Posterior vena cava (tissue), 2 donors: ENCODE measurements around the gene IRX2. TPM values are rescaled to one million over a fixed set of nuclear protein-coding genes. Genes with fewer than 3 reads are reported as not detected.

Experiments
- DNase-seq: peaks from one replicate; pipeline ENCODE4 v3.0.0-alpha.2; 2020; ENCODE audit warnings: low spot score
- intact Hi-C, 2 donors: fragments of 100-400 bp; cut with DNase I; formaldehyde crosslinking; loops; one replicate each; pipeline versions ENCODE4 v1.14.1 to v1.14.2; 2022 to 2023
- total RNA-seq, 2 donors: library from RNA; stranded (reverse); fragmentation: NEBNext Ultra II Directional; extraction: Animal tissue kit (Norgen Biotek cat#: 25700); gene quantifications; one replicate each; pipeline ENCODE4 v1.2.1, GENCODE V29; 2021
- donor health status: DM: yes; HTN: yes; CAD: no.
- donor health status: DM: yes; HTN: yes; CAD: no.

IRX2 gene
- total RNA-seq, 2 donors from 2014 or later = 0.19 to 0.38 TPM

DNA sequence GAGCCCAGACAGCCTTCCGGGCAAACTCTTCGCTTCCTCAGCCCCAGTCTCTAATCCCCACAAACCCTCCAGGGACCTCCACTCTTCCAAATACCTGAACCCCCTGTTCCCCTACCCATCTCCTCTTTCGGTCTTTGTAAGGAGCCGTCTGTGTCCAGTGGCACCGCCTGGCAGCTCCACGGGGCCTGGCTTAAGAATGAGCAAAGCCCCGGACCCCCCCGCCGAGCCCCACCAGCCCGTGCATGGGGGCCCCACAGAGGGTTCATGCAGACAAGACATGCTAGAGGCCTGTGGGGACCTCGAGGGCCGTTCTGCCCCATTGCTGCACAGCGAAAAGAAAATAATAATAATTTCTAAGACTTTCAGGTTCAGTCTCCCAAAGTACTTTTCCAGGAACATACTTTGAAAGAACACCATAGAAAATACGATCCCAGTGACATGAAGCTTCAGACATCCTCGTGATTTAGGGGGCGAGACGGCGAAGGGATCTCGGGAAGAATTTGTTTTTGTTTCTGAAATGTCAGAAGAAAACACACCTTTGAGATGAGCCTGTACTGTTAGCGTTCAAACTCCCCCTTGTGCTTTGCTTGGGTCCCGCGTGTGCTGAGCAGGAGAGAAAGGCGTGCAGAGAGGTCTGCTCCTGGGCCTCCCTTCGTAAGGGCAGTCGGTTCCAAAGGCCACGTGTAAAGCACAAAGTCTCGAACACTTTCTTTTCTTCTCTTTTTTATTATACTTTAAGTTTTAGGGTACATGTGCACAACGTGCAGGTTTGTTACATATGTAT is 49.2 kb downstream of the IRX2 start:
- DNase-seq = no peak
- intact Hi-C loops = no loop called here

DNA sequence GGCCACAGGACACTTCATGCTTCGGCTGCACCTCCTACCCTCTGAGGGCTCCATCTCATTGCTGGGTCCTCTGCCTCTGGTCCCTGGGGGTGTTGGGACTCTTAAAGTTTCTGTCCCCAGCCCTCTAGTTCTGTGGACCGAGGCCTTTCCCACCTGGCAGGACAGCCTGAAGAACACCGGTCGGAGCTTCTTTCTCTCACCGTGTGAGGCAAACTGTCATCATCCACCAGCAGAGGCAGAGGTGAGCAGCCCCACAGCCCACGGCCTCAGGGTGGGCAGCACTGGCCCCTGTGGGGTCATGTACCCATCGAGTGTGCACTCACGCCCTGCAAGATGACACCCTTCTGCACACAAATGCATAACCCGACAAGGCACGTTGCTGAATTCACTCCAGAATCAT is 49.9 kb downstream of the IRX2 start:
- intact Hi-C loops = no loop called here
- DNase-seq = no peak

DNA sequence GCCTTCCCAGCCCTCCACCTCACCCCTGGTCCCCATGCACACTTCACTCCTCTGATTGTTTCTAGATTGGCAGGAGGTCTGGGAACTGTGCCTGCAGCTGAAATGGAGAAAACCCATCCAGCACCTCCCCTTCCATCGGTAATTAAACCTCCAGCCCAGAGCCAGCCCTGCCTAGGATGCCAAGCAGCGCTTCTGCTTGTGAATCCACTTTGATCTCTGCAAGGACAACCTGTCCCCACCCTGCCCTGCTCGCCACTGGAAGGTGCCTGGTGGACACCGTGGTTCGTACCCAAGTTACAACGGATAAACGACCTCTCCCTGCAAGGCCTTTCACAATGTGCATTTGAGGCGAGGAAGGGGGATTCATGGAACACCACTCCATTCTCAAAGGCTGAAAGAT is 50.6 kb downstream of the IRX2 start:
- intact Hi-C loops = no loop called here
- no peak for DNase-seq

DNA sequence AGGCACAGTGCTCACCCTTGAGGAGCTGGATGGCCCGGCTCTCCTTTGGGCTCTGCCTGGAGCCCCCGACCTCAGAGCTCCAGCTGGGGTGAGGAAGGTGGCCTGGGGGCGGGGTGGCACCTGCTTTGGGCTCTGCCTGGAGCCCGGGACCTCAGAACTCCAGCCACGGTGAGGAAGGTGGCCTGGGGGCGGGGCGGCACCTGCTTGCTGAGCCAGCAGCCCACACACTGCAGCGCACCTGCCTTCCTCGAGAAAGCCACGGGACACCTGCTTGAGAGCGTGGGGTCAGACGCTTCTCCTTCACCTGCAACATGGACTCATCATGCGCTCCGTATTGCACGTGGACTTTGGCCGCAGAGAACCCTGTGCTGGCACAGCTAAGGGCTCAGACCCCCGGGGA is 51.8 kb downstream of the IRX2 start:
- no peak for DNase-seq
- intact Hi-C loops = loop anchor here in 1 of 2 donors (10.0 kb wide), 1 partner anchor 1065 kb away; no protein-coding TSS in a partner anchor

- DNase-seq = no peak
- intact Hi-C loops = loop anchor here in 1 of 2 donors (10.0 kb wide), 1 partner anchor 1066 kb away; no protein-coding TSS in a partner anchor
Measured at GRCh38 chr5:2699231-2699630, 52.2 kb downstream of the IRX2 start.

DNA sequence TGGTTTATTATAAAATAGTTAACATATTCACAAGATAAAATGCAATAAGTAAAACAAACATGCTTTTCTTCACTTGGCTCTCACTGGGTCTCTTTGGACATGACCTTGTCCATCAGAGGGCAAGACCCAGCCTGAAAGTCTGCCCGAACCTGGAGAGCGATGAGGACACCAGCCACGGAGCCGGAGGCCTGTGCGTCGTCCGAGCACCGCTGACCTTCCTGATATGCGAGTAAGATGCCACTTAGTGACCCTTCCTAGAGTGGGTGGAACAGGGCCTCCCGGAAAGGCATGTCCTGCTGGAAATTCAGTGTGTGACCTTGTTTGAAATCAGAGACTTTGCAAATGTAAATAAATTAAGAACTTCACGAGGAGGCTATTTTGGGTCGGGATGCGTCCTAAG is 52.9 kb downstream of the IRX2 start:
- intact Hi-C loops = loop anchor here in 1 of 2 donors (10.0 kb wide), 1 partner anchor 1066 kb away; no protein-coding TSS in a partner anchor
- DNase-seq = no peak

DNA sequence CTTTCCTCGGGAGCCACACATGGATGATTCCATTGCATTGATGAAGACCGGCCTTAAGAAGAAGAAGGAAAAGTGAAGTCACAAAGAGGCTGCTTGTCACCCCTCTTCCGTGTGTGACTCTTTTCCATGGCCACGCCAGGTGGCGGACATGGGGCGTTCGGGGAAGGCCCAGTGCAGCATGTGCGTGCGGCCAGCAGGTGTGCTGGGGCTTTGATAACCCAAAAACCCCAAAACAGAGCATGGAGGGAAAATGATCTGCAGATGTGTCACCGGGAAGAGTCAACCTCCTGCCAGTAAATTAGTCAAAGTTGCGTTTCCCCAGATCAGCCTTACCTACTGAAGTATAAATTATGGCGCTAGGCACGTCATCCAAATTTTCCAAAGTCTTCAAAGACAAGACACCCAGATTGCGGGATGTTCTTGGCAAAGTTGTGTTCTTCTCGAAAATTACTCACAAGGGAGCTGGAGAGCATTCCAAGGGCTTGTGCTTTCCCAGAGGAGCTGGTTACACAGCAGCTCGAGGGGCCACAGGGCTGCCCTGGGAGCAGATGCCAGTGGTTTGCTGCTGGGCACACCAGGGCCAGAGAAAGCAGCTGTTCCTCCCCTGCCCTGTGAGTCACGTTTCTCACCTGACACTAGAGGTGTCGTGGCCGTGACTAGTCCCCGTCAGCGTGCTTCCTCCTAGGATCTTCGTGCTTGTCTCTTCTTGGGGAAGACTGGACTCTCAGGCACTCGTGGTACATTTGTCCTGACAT is 53.9 kb downstream of the IRX2 start:
- no peak for DNase-seq
- intact Hi-C loops = loop anchor here in 1 of 2 donors (10.0 kb wide), 1 partner anchor 1067 kb away; no protein-coding TSS in a partner anchor

- intact Hi-C loops = loop anchor here in 1 of 2 donors (10.0 kb wide), 1 partner anchor 1068 kb away; no protein-coding TSS in a partner anchor
- no peak for DNase-seq
Measured at GRCh38 chr5:2697041-2697440, 54.4 kb downstream of the IRX2 start.
